ENCODE data around the gene SLC29A3. TPM values are rescaled to one million over a fixed set of nuclear protein-coding genes. Genes with fewer than 3 reads are reported as not detected.

Gene SLC29A3
- total RNA-seq, 2 donors from 2014 or later = 2.0 to 2.1 TPM

DNA sequence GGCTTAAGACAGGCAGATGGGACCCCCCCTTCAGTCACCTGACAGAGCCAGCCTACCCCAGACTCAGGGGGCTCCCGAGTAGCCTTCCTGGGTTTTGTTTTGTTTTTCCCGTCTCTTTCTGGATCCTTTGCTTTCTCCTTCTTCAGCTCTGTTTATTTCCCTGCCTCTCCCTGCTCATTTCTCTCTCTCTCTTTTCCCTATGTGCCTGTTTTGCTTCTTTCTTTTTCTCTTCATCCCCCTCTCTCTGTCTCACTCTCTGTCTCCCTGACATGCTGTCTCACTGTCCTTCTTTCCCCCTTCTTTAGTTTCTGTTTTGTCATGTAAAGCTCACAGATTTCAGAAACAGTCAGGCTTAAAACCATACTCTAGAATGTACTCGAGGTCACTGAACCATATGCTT lies 38.2 kb upstream of the SLC29A3 start:
- Mint-ChIP-seq H3K36me3 (no peaks in the 10 kb centered on the region), H3K9me3 (no peaks in the 10 kb centered on the region), H3K27ac (no peak overlapping the region)
- ATAC-seq = no peak
- DNase-seq (ENCODE audit: low spot score in 2 of 2) = no peak

DNA sequence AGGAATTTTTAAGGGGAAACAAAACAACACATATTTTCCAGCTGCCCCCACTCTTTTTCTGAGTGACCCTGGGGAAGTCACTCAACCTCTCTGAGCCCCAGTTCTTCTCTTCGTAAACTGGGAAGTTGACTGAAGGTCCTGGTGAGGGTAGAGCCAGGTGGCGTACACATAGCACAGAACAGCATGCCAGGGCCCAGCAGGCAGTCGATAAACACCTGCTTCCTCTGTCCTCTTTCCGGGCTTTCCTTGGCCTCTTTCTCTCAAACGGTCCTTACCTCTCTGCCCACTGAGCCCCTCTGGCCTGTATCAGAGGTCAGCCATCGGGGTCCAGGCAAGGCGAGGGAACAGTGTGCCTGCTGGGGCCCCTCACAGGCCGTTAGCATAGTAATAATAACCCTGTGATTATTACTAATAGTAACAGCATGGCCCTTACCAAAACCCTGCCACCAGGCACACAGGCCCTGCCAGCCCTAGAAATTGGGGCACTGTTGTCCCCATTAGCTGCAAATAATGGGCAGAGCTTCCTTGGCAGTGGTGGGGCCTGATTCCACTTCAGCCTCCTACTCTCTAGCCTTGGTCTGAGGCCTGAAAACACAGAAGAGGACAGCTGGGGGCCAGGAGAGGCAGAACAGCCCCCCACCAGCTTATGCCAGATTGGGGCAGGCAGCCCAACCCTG lies 37.3 kb upstream of the SLC29A3 start:
- no peak for ATAC-seq
- no peak for DNase-seq (ENCODE audit: low spot score in 2 of 2)
- Mint-ChIP-seq H3K36me3 (no peaks in the 10 kb centered on the region), H3K27ac (no peak overlapping the region), H3K9me3 (no peaks in the 10 kb centered on the region)

GRCh38 chr10:71282323-71282680 lies 36.8 kb upstream of the SLC29A3 start:
- H3K9me3 Mint-ChIP-seq = no peaks in the 10 kb centered on the region
- no peak overlapping the region for H3K27ac Mint-ChIP-seq
- ATAC-seq (no peak), DNase-seq (ENCODE audit: low spot score in 2 of 2) (no peak)
- H3K36me3 Mint-ChIP-seq = no peaks in the 10 kb centered on the region

- DNase-seq (ENCODE audit: low spot score in 2 of 2) (no peak), ATAC-seq (no peak)
- Mint-ChIP-seq H3K9me3 (no peaks in the 10 kb centered on the region), H3K36me3 (no peaks in the 10 kb centered on the region), H3K27ac (no peak overlapping the region)
Measured at GRCh38 chr10:71283410-71283809, 35.6 kb upstream of the SLC29A3 start.

GRCh38 chr10:71283876-71284275 lies 35.2 kb upstream of the SLC29A3 start:
- Mint-ChIP-seq H3K9me3 (no peaks in the 10 kb centered on the region), H3K27ac (no peak overlapping the region), H3K36me3 (no peaks in the 10 kb centered on the region)
- no peak for ATAC-seq
- no peak for DNase-seq (ENCODE audit: low spot score in 2 of 2)

GRCh38 chr10:71284544-71285179 lies 34.4 kb upstream of the SLC29A3 start:
- DNase-seq (ENCODE audit: low spot score in 2 of 2) (no peak), ATAC-seq (peak in 1 of 2 donors; percentile 13)
- Mint-ChIP-seq H3K27ac (peak overlapping the region in 1 of 2 donors; percentile 73), H3K9me3 (no peaks in the 10 kb centered on the region), H3K36me3 (no peaks in the 10 kb centered on the region)

DNA sequence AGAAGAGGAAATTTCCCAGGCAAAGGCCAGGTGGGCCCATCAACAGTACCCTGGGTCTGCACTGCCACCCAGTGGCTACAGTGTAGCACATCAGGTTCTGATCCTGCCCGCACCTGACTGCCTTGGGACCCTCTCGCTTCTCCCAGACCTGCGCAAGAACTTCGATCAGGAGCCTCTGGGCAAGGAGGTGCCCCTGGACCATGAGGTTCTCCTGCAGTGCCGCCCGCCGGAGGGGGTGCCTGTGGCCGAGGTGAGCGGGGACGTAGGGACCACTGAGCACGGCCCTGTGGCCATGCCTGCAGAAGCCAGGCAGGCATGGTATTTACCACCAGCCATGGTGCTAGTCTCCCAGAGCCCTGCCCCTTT lies 33.9 kb upstream of the SLC29A3 start:
- H3K9me3 Mint-ChIP-seq = no peaks in the 10 kb centered on the region
- DNase-seq (ENCODE audit: low spot score in 2 of 2) (peak in 1 of 2 donors; percentile 43), ATAC-seq (peak in 1 of 2 donors; percentile 73)
- H3K36me3 Mint-ChIP-seq = no peaks in the 10 kb centered on the region
- H3K27ac Mint-ChIP-seq = no peak overlapping the region

DNA sequence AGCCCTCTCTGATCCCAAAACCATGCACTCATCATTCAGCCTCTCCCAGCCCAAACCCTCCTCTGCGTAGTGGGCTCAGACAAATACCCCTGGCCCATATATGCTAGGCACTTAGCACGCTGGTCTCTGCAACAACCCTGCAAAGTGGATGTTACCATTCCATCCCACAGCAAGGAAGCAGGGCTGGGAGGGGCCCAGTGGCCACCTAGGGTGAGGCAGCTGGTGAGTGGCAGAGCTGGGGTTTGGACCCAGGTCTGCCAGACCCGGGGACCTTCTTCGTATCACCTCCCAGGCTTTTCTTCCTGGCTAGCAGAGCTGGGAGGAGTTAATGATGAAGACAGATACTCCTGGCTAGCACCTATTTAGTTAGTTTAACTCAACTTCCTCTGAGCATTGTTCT lies 33.1 kb upstream of the SLC29A3 start:
- DNase-seq (ENCODE audit: low spot score in 2 of 2) = no peak
- Mint-ChIP-seq H3K9me3 (no peaks in the 10 kb centered on the region), H3K27ac (no peak overlapping the region), H3K36me3 (no peaks in the 10 kb centered on the region)
- ATAC-seq = no peak

GRCh38 chr10:71286521-71287294 lies 32.4 kb upstream of the SLC29A3 start:
- no peak overlapping the region for H3K27ac Mint-ChIP-seq
- no peaks in the 10 kb centered on the region for H3K9me3 Mint-ChIP-seq
- ATAC-seq (no peak), DNase-seq (ENCODE audit: low spot score in 2 of 2) (no peak)
- H3K36me3 Mint-ChIP-seq = no peaks in the 10 kb centered on the region

DNA sequence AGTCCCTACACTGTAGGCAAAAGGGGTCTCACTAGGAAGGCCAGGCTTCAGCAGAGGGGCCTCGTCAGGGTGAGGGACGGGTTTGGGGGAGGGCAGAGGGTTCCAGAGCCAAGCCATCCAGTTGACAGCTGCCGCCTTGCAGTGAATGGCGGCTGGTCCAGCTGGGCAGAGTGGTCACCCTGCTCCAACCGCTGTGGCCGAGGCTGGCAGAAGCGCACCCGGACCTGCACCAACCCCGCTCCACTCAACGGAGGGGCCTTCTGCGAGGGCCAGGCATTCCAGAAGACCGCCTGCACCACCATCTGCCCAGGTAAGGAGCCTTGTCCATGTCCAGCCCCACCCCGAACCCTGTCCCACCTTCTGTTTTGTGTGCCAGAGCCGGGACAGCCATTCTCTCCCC lies 31.6 kb upstream of the SLC29A3 start:
- Mint-ChIP-seq H3K36me3 (no peaks in the 10 kb centered on the region), H3K9me3 (no peaks in the 10 kb centered on the region), H3K27ac (no peak overlapping the region)
- DNase-seq (ENCODE audit: low spot score in 2 of 2) (no peak), ATAC-seq (no peak)

DNA sequence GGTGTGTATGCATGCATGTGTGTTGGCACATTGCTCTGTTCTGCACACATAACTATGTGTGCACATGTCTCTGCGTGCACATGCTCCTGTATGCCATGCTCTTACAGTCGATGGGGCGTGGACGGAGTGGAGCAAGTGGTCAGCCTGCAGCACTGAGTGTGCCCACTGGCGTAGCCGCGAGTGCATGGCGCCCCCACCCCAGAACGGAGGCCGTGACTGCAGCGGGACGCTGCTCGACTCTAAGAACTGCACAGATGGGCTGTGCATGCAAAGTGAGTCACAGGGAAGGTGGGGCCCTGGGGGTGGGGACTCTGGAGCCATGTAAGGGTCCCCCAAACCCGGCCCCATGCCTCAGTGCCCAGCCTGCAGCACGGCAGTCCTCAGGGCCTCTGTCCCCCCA lies 30.6 kb upstream of the SLC29A3 start:
- Mint-ChIP-seq H3K36me3 (no peaks in the 10 kb centered on the region), H3K27ac (no peak overlapping the region), H3K9me3 (no peaks in the 10 kb centered on the region)
- ATAC-seq (no peak), DNase-seq (ENCODE audit: low spot score in 2 of 2) (no peak)

DNA sequence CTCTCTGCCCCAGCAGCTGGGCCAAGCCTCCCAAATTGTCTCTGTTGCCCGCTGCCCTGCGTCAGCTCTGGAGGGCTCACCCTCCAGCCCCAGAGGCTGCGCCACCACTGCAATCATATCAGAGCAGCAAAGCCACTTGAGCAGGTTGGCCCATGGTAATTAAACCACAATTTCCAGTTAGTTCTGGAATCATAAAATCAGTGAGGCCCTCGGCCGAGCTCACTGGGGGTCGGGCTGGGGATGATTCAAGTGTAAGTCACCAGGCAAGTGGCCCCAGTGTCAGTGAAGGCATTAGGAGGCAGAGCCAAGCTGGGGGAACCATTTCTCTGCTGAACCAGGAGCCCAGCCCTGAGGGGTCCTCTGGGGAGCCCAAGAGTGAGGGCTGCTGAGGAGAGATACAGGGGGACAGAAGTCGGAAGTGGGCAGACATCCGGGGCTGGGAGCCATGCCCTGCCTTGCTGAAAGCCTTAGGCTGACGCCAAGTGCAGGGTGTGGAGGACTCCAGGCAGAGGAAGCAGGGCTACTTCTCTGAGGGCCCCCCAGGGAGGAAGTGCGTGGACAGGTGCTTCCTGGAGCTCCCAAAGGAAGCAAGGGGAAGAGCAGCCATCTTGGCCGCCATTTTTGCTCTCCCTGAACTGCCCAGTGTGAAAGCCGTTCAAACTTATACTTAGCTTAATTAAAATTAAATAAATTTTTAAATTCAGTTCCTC lies 29.5 kb upstream of the SLC29A3 start:
- no peaks in the 10 kb centered on the region for H3K9me3 Mint-ChIP-seq
- no peak overlapping the region for H3K27ac Mint-ChIP-seq
- no peaks in the 10 kb centered on the region for H3K36me3 Mint-ChIP-seq
- DNase-seq (ENCODE audit: low spot score in 2 of 2) (no peak), ATAC-seq (no peak)

- DNase-seq (ENCODE audit: low spot score in 2 of 2) = no peak
- ATAC-seq = no peak
- H3K27ac Mint-ChIP-seq = no peak overlapping the region
- no peaks in the 10 kb centered on the region for H3K36me3 Mint-ChIP-seq
- H3K9me3 Mint-ChIP-seq = no peaks in the 10 kb centered on the region
Measured at GRCh38 chr10:71290331-71290730, 28.7 kb upstream of the SLC29A3 start.

DNA sequence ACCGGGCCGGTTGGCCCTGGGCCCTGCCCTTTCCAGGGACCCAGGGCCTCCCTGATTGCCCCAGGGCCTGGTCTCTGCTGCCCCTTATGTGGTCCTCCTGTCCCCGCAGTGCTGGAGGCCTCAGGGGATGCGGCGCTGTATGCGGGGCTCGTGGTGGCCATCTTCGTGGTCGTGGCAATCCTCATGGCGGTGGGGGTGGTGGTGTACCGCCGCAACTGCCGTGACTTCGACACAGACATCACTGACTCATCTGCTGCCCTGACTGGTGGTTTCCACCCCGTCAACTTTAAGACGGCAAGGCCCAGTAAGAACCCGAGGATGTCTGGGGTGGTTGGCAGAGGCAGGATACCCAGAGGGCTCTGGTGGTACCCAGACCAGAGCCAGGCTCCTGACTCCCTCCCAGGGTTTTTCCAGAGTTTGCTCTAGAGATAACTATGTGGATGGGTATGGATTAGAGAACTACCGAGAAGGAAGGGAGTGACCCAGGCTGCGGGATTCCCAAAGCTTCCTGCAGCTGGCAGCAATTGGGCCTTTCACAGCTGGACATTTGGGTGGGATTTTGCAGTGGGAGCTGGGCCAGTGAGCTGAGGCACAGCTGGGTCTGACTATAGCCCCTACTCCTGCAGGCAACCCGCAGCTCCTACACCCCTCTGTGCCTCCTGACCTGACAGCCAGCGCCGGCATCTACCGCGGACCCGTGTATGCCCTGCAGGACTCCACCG lies 28.1 kb upstream of the SLC29A3 start:
- H3K36me3 Mint-ChIP-seq = no peaks in the 10 kb centered on the region
- no peaks in the 10 kb centered on the region for H3K9me3 Mint-ChIP-seq
- ATAC-seq = no peak
- H3K27ac Mint-ChIP-seq = peak overlapping the region in 1 of 2 donors; percentile 44
- no peak for DNase-seq (ENCODE audit: low spot score in 2 of 2)

- ATAC-seq = no peak
- Mint-ChIP-seq H3K27ac (peak overlapping the region in 1 of 2 donors; percentile 44), H3K36me3 (no peaks in the 10 kb centered on the region), H3K9me3 (no peaks in the 10 kb centered on the region)
- no peak for DNase-seq (ENCODE audit: low spot score in 2 of 2)
Measured at GRCh38 chr10:71291528-71291900, 27.5 kb upstream of the SLC29A3 start.

GRCh38 chr10:71292624-71293445 lies 26.2 kb upstream of the SLC29A3 start:
- H3K36me3 Mint-ChIP-seq = no peaks in the 10 kb centered on the region
- no peak for DNase-seq (ENCODE audit: low spot score in 2 of 2)
- no peaks in the 10 kb centered on the region for H3K9me3 Mint-ChIP-seq
- no peak for ATAC-seq
- peak overlapping the region in 1 of 2 donors; percentile 85 for H3K27ac Mint-ChIP-seq
